Natural killer cell (primary cell): ENCODE measurements around the gene TPTE. TPM values are rescaled to one million over a fixed set of nuclear protein-coding genes. Genes with fewer than 3 reads are reported as not detected.
"Not testable (repeated sequence)": the region's sequence is repeated elsewhere in the genome, so short reads cannot be mapped to it uniquely, and the experiment has no call there.

Source experiments
- ATAC-seq, 3 donors: fragments of 150-1000 bp in 2 of 3; fragments of 200-7000 bp in 1 of 3; cut with Tn5 transposase; 1 replicate in 1 of 3; 2 replicates in 2 of 3; pipeline ENCODE4 v1.10.0; 2021; ENCODE audit warnings: mild to moderate bottlenecking in 2 of 3, moderate library complexity in 2 of 3
- DNase-seq, 2 donors: peaks; one replicate each; pipeline versions ENCODE4 v3.0.0 to v3.0.0-alpha.2; 2013 to 2021; ENCODE audit warnings: mixed read lengths in 1 of 2
- H3K27ac ChIP-seq: one replicate; pipeline ENCODE4 v1.5.1; 2013; ENCODE audit warnings: mild to moderate bottlenecking, low read length
- H3K27me3 ChIP-seq: one replicate; pipeline ENCODE4 v1.6.1; 2013; ENCODE audit warnings: low read length; ENCODE audit not compliant: control insufficient read depth, insufficient read depth
- H3K36me3 ChIP-seq: one replicate; pipeline ENCODE4 v1.6.1; 2013; ENCODE audit warnings: low read length; ENCODE audit not compliant: control insufficient read depth, insufficient read depth
- H3K4me1 ChIP-seq: one replicate; pipeline ENCODE4 v1.6.1; 2013; ENCODE audit warnings: low read length; ENCODE audit not compliant: control insufficient read depth, insufficient read depth
- H3K4me3 ChIP-seq: one replicate; pipeline ENCODE4 v1.5.1; 2013; ENCODE audit warnings: low read length
- H3K9me3 ChIP-seq: one replicate; pipeline ENCODE4 v1.6.1; 2013; ENCODE audit warnings: low read length; ENCODE audit not compliant: control insufficient read depth, insufficient read depth
- H3K27ac Mint-ChIP-seq, 2 donors: one replicate each; pipeline ENCODE4 v1.8.0; 2022; ENCODE audit warnings: mild to moderate bottlenecking in 2 of 2, mixed read lengths in 2 of 2, moderate library complexity in 1 of 2
- H3K27me3 Mint-ChIP-seq, 2 donors: one replicate each; pipeline ENCODE4 v1.8.0; 2022; ENCODE audit warnings: low read depth in 2 of 2, mixed read lengths in 2 of 2
- H3K36me3 Mint-ChIP-seq: one replicate; pipeline ENCODE4 v1.8.0; 2022; ENCODE audit warnings: mixed read lengths
- H3K4me1 Mint-ChIP-seq, 2 donors: one replicate each; pipeline ENCODE4 v1.8.0; 2022; ENCODE audit warnings: mixed read lengths in 2 of 2
- H3K4me3 Mint-ChIP-seq: one replicate; pipeline ENCODE4 v1.8.0; 2022; ENCODE audit warnings: mild to moderate bottlenecking, moderate library complexity, mixed read lengths
- H3K9me3 Mint-ChIP-seq, 2 donors: one replicate each; pipeline ENCODE4 v1.8.0; 2022; ENCODE audit warnings: mixed read lengths in 2 of 2
- CTCF ChIP-seq: fragments of 200-600 bp; IDR thresholded peaks from one replicate; pipeline ENCODE4 v1.8.0; 2022; ENCODE audit warnings: antibody characterized with exemption
- WGBS: methylation state at CpG from one replicate; pipeline ENCODE4 v1.1.7; 2013; ENCODE audit warnings: missing lambda C conversion rate; ENCODE audit not compliant: insufficient coverage; 5-methylcytosine and 5-hydroxymethylcytosine counted together
- intact Hi-C: fragments of 100-400 bp; cut with micrococcal nuclease; formaldehyde crosslinking; loops from one replicate; pipeline ENCODE4 v1.14.2; 2022
- total RNA-seq, 4 donors: library from RNA; stranded (reverse); fragments of 120-200 nt in 1 of 4; gene quantifications; one replicate each; pipeline versions ENCODE4 v1.2.3 to v1.2.4, GENCODE V29; 2013 to 2022

The TPTE gene
- total RNA-seq, 3 donors from 2014 or later (not counting 1 experiment from before 2014, with no cell fraction given), result not detected

- DNase-seq (no peak), ATAC-seq (no peak)
- no peak overlapping the region for H3K4me3 Mint-ChIP-seq
- H3K27me3 Mint-ChIP-seq, result no peaks in the 10 kb centered on the region
- H3K9me3 Mint-ChIP-seq, result no peaks in the 10 kb centered on the region
- H3K4me1 ChIP-seq, result no peaks in the 10 kb centered on the region
- intact Hi-C loops, result no loop called here
- no peak overlapping the region for H3K4me3 ChIP-seq
- TF ChIP-seq CTCF, result no peak
- H3K4me1 Mint-ChIP-seq, result no peaks in the 10 kb centered on the region
- no peaks in the 10 kb centered on the region for H3K27me3 ChIP-seq
- H3K36me3 Mint-ChIP-seq, result no peaks in the 10 kb centered on the region
- no peak overlapping the region for H3K27ac Mint-ChIP-seq
- no peak overlapping the region for H3K27ac ChIP-seq
- peaks cover 18% of the 10 kb centered on the region for H3K9me3 ChIP-seq
- no peaks in the 10 kb centered on the region for H3K36me3 ChIP-seq
- 73% methylated on average over 4 of the region's 4 CpGs for WGBS
Measured at GRCh38 chr21:10639123-10639522, 117.7 kb downstream of the TPTE start.

GRCh38 chr21:10639746-10640145 is 118.4 kb downstream of the TPTE start:
- H3K4me3 ChIP-seq, H3K36me3 Mint-ChIP-seq, intact Hi-C loops: not testable (repeated sequence)

GRCh38 chr21:10640446-10640845 is 119.1 kb downstream of the TPTE start:
- Histone ChIP-seq H3K36me3 (no peaks in the 10 kb centered on the region), H3K9me3 (peaks cover 18% of the 10 kb centered on the region), H3K4me1 (no peaks in the 10 kb centered on the region), H3K27me3 (no peaks in the 10 kb centered on the region), H3K4me3 (no peak overlapping the region), H3K27ac (no peak overlapping the region)
- intact Hi-C loops, result no loop called here
- Mint-ChIP-seq H3K9me3 (no peaks in the 10 kb centered on the region), H3K4me1 (no peaks in the 10 kb centered on the region), H3K36me3 (no peaks in the 10 kb centered on the region), H3K4me3 (no peak overlapping the region), H3K27ac (no peak overlapping the region), H3K27me3 (no peaks in the 10 kb centered on the region)
- WGBS, result 38% methylated on average over 4 of the region's 4 CpGs
- ATAC-seq, result no peak
- no peak for TF ChIP-seq CTCF
- no peak for DNase-seq

More at GRCh38 chr21:10639746-10640145, 118.4 kb downstream of the TPTE start:
- not testable (repeated sequence) for H3K27me3 Mint-ChIP-seq, H3K27me3 ChIP-seq, DNase-seq, H3K9me3 Mint-ChIP-seq, H3K36me3 ChIP-seq, H3K4me3 Mint-ChIP-seq, ATAC-seq, H3K4me1 ChIP-seq, H3K27ac ChIP-seq, H3K4me1 Mint-ChIP-seq, H3K27ac Mint-ChIP-seq
- H3K9me3 ChIP-seq, result peaks cover 18% of the 10 kb centered on the region

- no peak for TF ChIP-seq CTCF
Measured at GRCh38 chr21:10641107-10641506, 119.7 kb downstream of the TPTE start.

GRCh38 chr21:10645667-10646066 is 124.3 kb downstream of the TPTE start:
- H3K27ac Mint-ChIP-seq, H3K4me1 Mint-ChIP-seq: not testable (repeated sequence)

More at GRCh38 chr21:10641107-10641506, 119.7 kb downstream of the TPTE start:
- Histone ChIP-seq H3K4me3 (no peak overlapping the region), H3K27ac (no peak overlapping the region), H3K9me3 (peaks cover 18% of the 10 kb centered on the region), H3K27me3 (no peaks in the 10 kb centered on the region), H3K36me3 (no peaks in the 10 kb centered on the region), H3K4me1 (no peaks in the 10 kb centered on the region)
- no peaks in the 10 kb centered on the region for H3K27me3 Mint-ChIP-seq
- DNase-seq (no peak), ATAC-seq (peak in 1 of 3 donors; percentile 3)
- no peaks in the 10 kb centered on the region for H3K36me3 Mint-ChIP-seq
- no peak overlapping the region for H3K4me3 Mint-ChIP-seq
- WGBS, result 55% methylated on average over 1 of the region's 1 CpG
- H3K9me3 Mint-ChIP-seq, result no peaks in the 10 kb centered on the region
- H3K4me1 Mint-ChIP-seq, result no peaks in the 10 kb centered on the region
- intact Hi-C loops, result no loop called here
- H3K27ac Mint-ChIP-seq, result no peak overlapping the region

GRCh38 chr21:10649350-10650149 is 128.2 kb downstream of the TPTE start:
- DNase-seq, H3K27me3 ChIP-seq, H3K9me3 Mint-ChIP-seq, H3K27me3 Mint-ChIP-seq, H3K4me3 ChIP-seq, H3K27ac ChIP-seq, H3K4me1 Mint-ChIP-seq, intact Hi-C loops, H3K27ac Mint-ChIP-seq, H3K36me3 Mint-ChIP-seq, H3K36me3 ChIP-seq, H3K9me3 ChIP-seq, H3K4me3 Mint-ChIP-seq, H3K4me1 ChIP-seq: not testable (repeated sequence)
- 59% methylated on average over 4 of the region's 4 CpGs for WGBS
- ATAC-seq, result peak in 1 of 3 donors; percentile 14

More at GRCh38 chr21:10645667-10646066, 124.3 kb downstream of the TPTE start:
- H3K36me3 Mint-ChIP-seq, ATAC-seq, intact Hi-C loops, DNase-seq, H3K4me3 Mint-ChIP-seq, H3K27me3 Mint-ChIP-seq, H3K27ac ChIP-seq, H3K9me3 ChIP-seq, H3K27me3 ChIP-seq, H3K4me1 ChIP-seq, H3K4me3 ChIP-seq, H3K9me3 Mint-ChIP-seq, H3K36me3 ChIP-seq: not testable (repeated sequence)
- 39% methylated on average over 4 of the region's 5 CpGs for WGBS
